ENCODE measurements around the gene PNPLA5.
"Not testable (repeated sequence)": the region's sequence is repeated elsewhere in the genome, so short reads cannot be mapped to it uniquely, and the experiment has no call there.

Gene PNPLA5, protein sequence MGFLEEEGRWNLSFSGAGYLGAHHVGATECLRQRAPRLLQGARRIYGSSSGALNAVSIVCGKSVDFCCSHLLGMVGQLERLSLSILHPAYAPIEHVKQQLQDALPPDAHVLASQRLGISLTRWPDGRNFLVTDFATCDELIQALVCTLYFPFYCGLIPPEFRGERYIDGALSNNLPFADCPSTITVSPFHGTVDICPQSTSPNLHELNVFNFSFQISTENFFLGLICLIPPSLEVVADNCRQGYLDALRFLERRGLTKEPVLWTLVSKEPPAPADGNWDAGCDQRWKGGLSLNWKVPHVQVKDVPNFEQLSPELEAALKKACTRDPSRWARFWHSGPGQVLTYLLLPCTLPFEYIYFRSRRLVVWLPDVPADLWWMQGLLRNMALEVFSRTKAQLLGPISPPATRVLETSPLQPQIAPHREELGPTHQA

GRCh38 chr22:43891360-43892182 is at the start of gene PNPLA5:
TSS of gene PNPLA5 (minus strand) at chr22:43892013. CDS start at chr22:43891880, 133 bp downstream.
- DNase-seq (ENCODE audit: extremely low read depth in 1 of 2, low read depth in 1 of 2) = peak; percentile 4 to 21

GRCh38 chr22:43941449-43941848 is 49.6 kb upstream of the PNPLA5 start:
- DNase-seq (ENCODE audit: extremely low read depth in 1 of 2, low read depth in 1 of 2) = no peak

- DNase-seq (ENCODE audit: extremely low read depth in 1 of 2, low read depth in 1 of 2) = no peak
Measured at GRCh38 chr22:43931771-43932170, 40.0 kb upstream of the PNPLA5 start.

- DNase-seq (ENCODE audit: extremely low read depth in 1 of 2, low read depth in 1 of 2) = no peak
Measured at GRCh38 chr22:43928908-43929307, 37.1 kb upstream of the PNPLA5 start.

GRCh38 chr22:43928468-43928867 is 36.7 kb upstream of the PNPLA5 start:
- no peak for DNase-seq (ENCODE audit: extremely low read depth in 1 of 2, low read depth in 1 of 2)

- no peak for DNase-seq (ENCODE audit: extremely low read depth in 1 of 2, low read depth in 1 of 2)
Measured at GRCh38 chr22:43926349-43926710, 34.5 kb upstream of the PNPLA5 start.

DNA sequence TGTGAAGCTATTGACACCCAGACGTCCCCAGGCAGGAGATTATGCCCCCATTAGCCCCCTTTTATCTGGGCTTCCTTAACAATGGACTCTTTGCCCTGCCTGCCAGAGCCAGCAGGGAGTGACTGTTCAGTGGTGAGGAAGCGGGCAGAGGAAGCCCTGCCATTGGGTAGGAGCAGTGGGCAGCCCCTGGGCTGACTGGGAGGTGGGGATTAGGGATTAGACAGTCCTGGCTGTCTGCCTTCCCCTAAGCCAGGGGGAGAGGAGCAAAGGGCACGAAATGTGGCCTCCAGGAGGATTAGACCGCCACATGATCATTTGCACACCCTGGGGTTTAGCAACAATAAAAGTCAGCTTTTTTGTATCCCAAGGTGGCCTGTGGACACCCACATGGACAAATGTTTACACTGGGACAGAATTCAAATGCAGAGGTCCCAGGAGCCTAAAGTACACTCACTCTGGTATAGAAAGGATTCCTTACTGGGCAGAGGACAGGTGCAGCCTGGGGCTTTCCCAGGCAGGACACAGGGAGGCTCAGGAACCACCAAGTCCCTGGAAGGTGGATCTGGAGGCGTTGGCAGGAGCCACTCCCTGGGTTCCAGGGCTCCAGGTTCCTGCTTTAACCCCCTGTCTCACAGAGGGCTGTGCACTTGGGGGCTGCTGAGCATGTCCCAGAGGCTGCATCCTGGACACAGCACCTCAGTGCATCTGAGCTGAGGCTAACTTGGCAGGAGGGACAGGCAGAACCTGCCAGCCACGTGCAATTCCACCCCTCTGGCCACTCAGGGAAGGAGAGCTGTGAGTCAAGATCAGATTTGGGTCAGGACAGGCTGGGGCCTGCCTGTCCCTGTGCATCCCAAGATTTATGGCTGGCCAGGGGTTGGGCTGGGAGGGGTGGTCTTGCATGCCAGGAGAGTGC is 33.9 kb upstream of the PNPLA5 start:
- DNase-seq (ENCODE audit: extremely low read depth in 1 of 2, low read depth in 1 of 2) = no peak

- DNase-seq (ENCODE audit: extremely low read depth in 1 of 2, low read depth in 1 of 2) = no peak
Measured at GRCh38 chr22:43924877-43925276, 33.1 kb upstream of the PNPLA5 start.

GRCh38 chr22:43923631-43924464 is 32.0 kb upstream of the PNPLA5 start, which contains the start of gene PNPLA3:
TSS of gene PNPLA3 (plus strand) at chr22:43923805. CDS start at chr22:43923912, 107 bp downstream.
- peak; percentile 43 to 69 for DNase-seq (ENCODE audit: extremely low read depth in 1 of 2, low read depth in 1 of 2)

GRCh38 chr22:43923191-43923590 is 31.4 kb upstream of the PNPLA5 start:
- no peak for DNase-seq (ENCODE audit: extremely low read depth in 1 of 2, low read depth in 1 of 2)

DNA sequence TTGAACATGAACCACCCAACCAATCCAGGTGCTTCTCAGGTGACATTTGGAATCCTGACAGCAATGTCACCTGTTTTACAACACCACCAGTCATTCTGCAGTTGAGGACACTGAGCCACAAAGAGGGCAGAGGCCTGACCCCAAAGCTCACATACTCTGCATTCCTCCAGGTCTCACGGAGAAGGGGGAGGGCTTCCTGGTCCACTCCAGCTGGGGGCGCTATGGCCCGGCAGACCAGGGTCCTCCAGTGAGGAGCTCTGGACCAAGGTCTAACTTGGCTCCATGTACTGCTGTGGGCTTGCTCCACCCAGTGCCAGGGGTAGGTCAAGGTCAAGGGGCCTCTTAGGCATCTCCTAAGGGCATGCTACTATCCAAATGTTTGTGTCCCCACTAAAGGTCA is 30.3 kb upstream of the PNPLA5 start:
- DNase-seq (ENCODE audit: extremely low read depth in 1 of 2, low read depth in 1 of 2) = no peak

GRCh38 chr22:43921370-43921769 is 29.6 kb upstream of the PNPLA5 start:
- DNase-seq (ENCODE audit: extremely low read depth in 1 of 2, low read depth in 1 of 2) = no peak

DNA sequence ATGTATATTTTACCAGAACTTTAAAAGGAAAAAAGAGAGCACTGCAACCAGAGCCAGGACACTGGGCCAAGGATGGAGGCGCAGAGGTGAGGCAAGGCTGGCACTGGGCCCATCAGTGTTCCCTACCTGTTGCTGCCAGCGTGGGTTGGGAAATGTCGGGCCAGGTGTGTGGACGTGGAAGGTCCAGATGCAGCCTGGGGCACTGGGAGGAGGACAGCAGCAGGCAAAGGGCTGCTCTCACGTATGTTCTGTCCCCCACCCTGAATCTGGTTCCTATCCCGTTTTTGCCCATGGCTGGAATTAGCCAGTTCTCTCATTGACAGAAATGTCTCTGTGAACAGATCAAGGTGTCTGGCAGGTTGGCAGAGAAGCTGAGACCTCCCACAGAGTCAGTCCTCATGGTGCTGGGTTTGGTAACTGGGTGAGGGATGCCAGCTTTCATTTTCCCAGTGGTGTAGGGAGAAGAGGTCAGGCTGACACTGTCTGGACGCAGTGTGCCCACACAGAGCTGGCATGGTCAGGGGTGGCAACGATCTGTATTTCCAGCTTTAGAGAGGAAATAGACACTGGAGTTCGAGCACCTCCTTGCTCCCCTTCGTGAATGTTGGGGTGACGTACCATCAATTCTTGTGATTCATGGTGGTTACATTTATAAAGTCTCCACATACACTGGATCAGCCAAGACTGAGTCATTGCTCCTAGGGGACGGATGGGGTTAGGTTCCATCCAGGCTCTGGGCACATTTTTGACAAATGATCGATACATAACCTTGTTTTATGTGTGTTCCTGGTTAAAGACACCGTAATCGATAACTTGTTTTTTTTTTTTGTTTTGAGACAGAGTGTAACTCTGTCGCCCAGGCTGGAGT is 27.5 kb upstream of the PNPLA5 start:
- no peak for DNase-seq (ENCODE audit: extremely low read depth in 1 of 2, low read depth in 1 of 2)

DNA sequence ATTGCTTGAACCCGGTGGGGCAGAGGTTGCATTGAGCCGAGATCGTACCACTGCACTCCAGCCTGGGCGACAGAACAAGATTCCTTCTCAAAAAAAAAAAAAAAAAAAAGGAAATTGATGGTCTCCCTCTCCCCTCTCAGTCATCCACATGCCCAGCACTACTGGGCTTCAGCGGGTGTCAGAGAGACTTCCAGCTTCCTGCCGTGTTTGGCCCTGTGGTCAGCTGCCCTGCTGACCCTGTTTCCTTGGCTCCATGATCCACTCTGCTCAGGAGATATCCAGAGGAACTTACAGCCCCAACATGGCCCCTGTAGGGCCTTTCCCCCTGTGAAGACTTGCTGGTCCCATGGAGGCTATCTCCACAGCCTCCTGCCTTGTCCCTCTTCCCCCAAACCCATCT is 25.7 kb upstream of the PNPLA5 start:
- DNase-seq (ENCODE audit: extremely low read depth in 1 of 2, low read depth in 1 of 2) = no peak

DNA sequence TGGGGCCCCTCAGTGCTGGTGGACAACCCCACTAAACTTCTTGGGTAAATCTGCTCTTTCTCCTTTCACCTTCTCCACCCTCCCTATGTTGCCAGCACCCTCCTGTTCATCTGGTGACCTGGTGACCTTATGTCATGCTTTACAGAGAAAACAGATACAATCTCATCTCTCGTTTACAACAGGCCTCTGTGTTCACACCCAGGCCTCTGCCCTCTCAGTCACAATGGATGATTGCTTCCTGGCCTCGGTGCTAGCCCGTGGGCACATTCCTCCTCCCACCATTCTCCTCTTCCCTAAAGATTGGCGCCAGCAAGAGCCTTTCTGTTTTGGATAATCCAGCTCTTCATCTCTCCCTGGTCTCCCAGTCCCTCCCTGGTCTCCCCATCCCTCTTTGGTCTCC is 19.5 kb upstream of the PNPLA5 start:
- DNase-seq (ENCODE audit: extremely low read depth in 1 of 2, low read depth in 1 of 2) = no peak

- DNase-seq (ENCODE audit: extremely low read depth in 1 of 2, low read depth in 1 of 2) = no peak
Measured at GRCh38 chr22:43910178-43910695, 18.4 kb upstream of the PNPLA5 start.

DNA sequence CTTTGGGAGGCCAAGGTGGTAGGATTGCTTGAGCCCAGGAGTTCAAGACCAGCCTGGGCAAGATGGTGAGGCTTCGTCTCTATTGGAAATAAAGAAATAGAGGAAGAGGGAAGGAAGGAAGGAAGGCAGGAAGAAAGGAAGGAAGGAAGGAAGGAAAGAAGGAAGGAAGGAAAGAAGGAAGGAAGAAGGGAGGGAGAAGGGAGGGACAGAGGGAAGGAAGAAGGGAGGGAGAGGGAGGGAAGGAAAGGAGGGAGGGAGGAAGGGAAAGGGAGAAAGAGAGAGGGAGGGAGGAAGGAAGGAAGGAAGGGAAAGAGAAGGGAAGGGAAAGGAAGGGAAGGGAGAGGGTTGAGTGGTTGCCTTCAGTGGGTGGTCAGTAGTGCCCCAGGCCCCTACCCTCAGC is 17.9 kb upstream of the PNPLA5 start:
- DNase-seq (ENCODE audit: extremely low read depth in 1 of 2, low read depth in 1 of 2) = no peak

- no peak for DNase-seq (ENCODE audit: extremely low read depth in 1 of 2, low read depth in 1 of 2)
Measured at GRCh38 chr22:43905681-43906080, 13.9 kb upstream of the PNPLA5 start.

DNA sequence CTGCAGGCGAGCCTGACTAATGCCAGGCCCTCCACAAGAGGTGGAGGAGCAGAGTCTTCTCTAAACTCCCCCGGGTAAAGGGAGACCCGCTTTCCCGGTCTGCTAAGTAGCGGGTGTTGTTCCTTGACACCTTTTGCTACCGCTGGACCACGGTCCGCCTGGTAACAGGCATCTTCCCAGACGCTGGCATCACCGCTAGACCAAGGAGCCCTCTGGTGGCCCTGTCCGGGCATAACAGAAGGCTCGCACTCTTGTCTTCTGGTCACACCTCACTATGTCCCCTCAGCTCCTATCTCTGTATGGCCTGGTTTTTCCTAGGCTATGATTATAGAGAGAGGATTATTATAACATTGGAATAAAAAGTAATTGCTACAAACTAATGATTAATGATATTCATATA is 12.6 kb upstream of the PNPLA5 start:
- DNase-seq (ENCODE audit: extremely low read depth in 1 of 2, low read depth in 1 of 2) = not testable (repeated sequence)

Measured in stimulated activated CD8-positive, alpha-beta memory T cell treated with anti-CD3 and anti-CD28 coated beads, Interleukin-7, amount 100 ng/mL, for 48 hours (primary cell).